MCF 10A (cell line): ENCODE results near the gene REEP6. TPM values are rescaled to one million over a fixed set of nuclear protein-coding genes. Genes with fewer than 3 reads are reported as not detected.

ENCODE experiments used
- BruUV-seq: library from RNA; stranded (reverse); fragments of 400-500 nt; replicated peaks from 2 replicates; lab custom pipeline; 2021; lab: Mats Ljungman, UMichigan
- CTCF ChIA-PET: fragments of 300-600 bp; sonication (Branson Sonifier 250); formaldehyde crosslinking; extraction: SDS; loops from one replicate; lab custom pipeline; 2021; ENCODE audit warnings: antibody characterized with exemption, inconsistent platforms; lab: Yijun Ruan, JAX
- POLR2A ChIA-PET: fragments of 300-600, 350-650 bp; sonication (Branson Sonifier 250); formaldehyde crosslinking; extraction: SDS; loops from one replicate; lab custom pipeline; 2020; ENCODE audit warnings: antibody characterized with exemption, inconsistent platforms; lab: Yijun Ruan, JAX
- DNase-seq: peaks from one replicate; pipeline ENCODE4 v3.0.0-alpha.2; 2018; ENCODE audit not compliant: unreplicated experiment
- H3K27ac Mint-ChIP-seq: one replicate; pipeline ENCODE4 v1.8.0; 2022; ENCODE audit warnings: mild to moderate bottlenecking, low read depth, mixed read lengths; ENCODE audit not compliant: unreplicated experiment
- H3K27me3 Mint-ChIP-seq: one replicate; pipeline ENCODE4 v1.8.0; 2022; ENCODE audit warnings: mixed read lengths; ENCODE audit not compliant: insufficient read depth, unreplicated experiment
- H3K36me3 Mint-ChIP-seq: one replicate; pipeline ENCODE4 v1.8.0; 2022; ENCODE audit warnings: mild to moderate bottlenecking, moderate library complexity, mixed read lengths; ENCODE audit not compliant: insufficient read depth, unreplicated experiment
- H3K4me1 Mint-ChIP-seq: one replicate; pipeline ENCODE4 v1.8.0; 2022; ENCODE audit warnings: mixed read lengths; ENCODE audit not compliant: insufficient read depth, unreplicated experiment
- H3K4me3 Mint-ChIP-seq: one replicate; pipeline ENCODE4 v1.8.0; 2022; ENCODE audit warnings: mild to moderate bottlenecking, moderate library complexity, mixed read lengths; ENCODE audit not compliant: unreplicated experiment
- H3K9me3 Mint-ChIP-seq: one replicate; pipeline ENCODE4 v1.8.0; 2022; ENCODE audit warnings: mixed read lengths; ENCODE audit not compliant: unreplicated experiment
- intact Hi-C: fragments of 100-400 bp; cut with micrococcal nuclease; formaldehyde crosslinking; loops from 2 replicates; pipeline ENCODE4 v1.14.1; 2022
- total RNA-seq: library from RNA; stranded (reverse); gene quantifications from 2 replicates; pipeline ENCODE4 v1.2.3, GENCODE V29; 2022
- TF ChIP-seq, protein P1 (sequence below): fragments of 200-600 bp; IDR thresholded peaks from one replicate; pipeline ENCODE4 v1.8.0; 2022; ENCODE audit warnings: antibody characterized with exemption, mild to moderate bottlenecking; ENCODE audit not compliant: unreplicated experiment

REEP6 gene
- total RNA-seq, 1 experiment from 2014 or later, result 3.8 TPM

DNA sequence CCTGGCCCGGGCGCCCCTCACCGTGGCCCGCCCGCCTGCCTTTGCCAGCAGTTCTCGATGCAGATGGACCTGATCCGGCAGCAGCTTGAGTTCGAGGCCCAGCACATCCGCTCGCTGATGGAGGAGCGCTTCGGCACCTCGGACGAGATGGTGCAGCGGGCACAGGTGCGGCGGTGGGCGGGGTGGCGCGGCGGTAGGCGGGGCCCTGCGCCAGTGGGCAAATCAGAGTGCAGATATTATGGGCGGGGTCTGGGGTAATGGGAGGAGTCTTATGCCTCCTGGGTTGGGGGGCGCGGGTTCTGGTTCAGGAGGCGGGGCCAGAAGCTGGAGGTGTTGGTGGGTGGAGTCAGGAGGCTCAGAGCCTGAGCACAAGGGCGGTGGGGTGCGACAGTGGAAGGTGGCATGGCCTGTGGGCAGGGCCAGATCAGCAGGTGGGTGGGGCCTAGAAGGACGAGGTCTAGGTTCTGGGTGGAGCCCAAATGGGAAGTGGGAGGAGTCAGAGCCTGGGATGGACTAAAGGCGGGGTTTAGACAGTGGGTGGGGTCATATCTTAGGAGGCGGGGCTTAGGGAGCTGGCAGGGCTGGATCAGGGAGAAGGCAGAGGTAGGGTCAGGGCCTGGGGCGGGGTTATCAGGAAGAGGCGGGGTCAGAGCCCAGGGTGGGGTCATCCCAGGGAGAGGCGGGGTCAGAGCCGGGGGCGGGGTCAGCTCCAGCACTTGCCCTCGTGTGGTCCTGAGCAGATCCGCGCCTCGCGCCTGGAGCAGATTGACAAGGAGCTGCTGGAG is 35.5 kb upstream of the REEP6 start:
- H3K4me1 Mint-ChIP-seq, result no peaks in the 10 kb centered on the region
- TF ChIP-seq, protein P1, sequence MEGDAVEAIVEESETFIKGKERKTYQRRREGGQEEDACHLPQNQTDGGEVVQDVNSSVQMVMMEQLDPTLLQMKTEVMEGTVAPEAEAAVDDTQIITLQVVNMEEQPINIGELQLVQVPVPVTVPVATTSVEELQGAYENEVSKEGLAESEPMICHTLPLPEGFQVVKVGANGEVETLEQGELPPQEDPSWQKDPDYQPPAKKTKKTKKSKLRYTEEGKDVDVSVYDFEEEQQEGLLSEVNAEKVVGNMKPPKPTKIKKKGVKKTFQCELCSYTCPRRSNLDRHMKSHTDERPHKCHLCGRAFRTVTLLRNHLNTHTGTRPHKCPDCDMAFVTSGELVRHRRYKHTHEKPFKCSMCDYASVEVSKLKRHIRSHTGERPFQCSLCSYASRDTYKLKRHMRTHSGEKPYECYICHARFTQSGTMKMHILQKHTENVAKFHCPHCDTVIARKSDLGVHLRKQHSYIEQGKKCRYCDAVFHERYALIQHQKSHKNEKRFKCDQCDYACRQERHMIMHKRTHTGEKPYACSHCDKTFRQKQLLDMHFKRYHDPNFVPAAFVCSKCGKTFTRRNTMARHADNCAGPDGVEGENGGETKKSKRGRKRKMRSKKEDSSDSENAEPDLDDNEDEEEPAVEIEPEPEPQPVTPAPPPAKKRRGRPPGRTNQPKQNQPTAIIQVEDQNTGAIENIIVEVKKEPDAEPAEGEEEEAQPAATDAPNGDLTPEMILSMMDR, result no peak
- peaks cover 10% of the 10 kb centered on the region for H3K27me3 Mint-ChIP-seq
- peak; percentile 94 for DNase-seq
- H3K4me3 Mint-ChIP-seq, result peak overlapping the region; percentile 47
- ChIA-PET CTCF (interaction anchor here (0.6 to 1.0 kb wide), 3 partner anchors 16 to 217 kb away, joined by 3 to 4 read pairs (median 3); no protein-coding TSS in a partner anchor), POLR2A (interaction anchor here (0.7 to 1.3 kb wide), 2 partner anchors 17 to 19 kb away, joined by 3 read pairs; no protein-coding TSS in a partner anchor)
- intact Hi-C loops, result no loop called here
- H3K9me3 Mint-ChIP-seq, result no peaks in the 10 kb centered on the region
- peaks cover 17% of the 10 kb centered on the region for H3K36me3 Mint-ChIP-seq
- no TSS peak for BruUV-seq
- H3K27ac Mint-ChIP-seq, result no peak overlapping the region

- CTCF ChIA-PET, result interaction anchor here (0.6 to 1.0 kb wide), 2 partner anchors 17 to 167 kb away, joined by 3 to 4 read pairs; no protein-coding TSS in a partner anchor
Measured at GRCh38 chr19:1456121-1456900, 34.7 kb upstream of the REEP6 start.

GRCh38 chr19:1457031-1457739 is 33.8 kb upstream of the REEP6 start:
- H3K9me3 Mint-ChIP-seq, result no peaks in the 10 kb centered on the region
- H3K4me3 Mint-ChIP-seq, result no peak overlapping the region
- ChIA-PET CTCF (interaction anchor here (0.5 to 2.2 kb wide), 2 partner anchors 21 kb away, joined by 3 to 8 read pairs; no protein-coding TSS in a partner anchor), POLR2A (interaction anchor here (0.7 to 1.0 kb wide), 2 partner anchors 8 to 11 kb away, joined by 3 to 4 read pairs; no protein-coding TSS in a partner anchor)
- no peaks in the 10 kb centered on the region for H3K4me1 Mint-ChIP-seq
- no peak overlapping the region for H3K27ac Mint-ChIP-seq
- no TSS peak for BruUV-seq
- no peaks in the 10 kb centered on the region for H3K27me3 Mint-ChIP-seq
- TF ChIP-seq, protein P1, result no peak
- H3K36me3 Mint-ChIP-seq, result peaks cover 11% of the 10 kb centered on the region
- intact Hi-C loops, result no loop called here
- no peak for DNase-seq

More at GRCh38 chr19:1456121-1456900, 34.7 kb upstream of the REEP6 start:
- POLR2A ChIA-PET, result interaction anchor here (0.7 to 1.3 kb wide), 2 partner anchors 16 to 19 kb away, joined by 3 read pairs; no protein-coding TSS in a partner anchor
- H3K4me1 Mint-ChIP-seq, result no peaks in the 10 kb centered on the region
- intact Hi-C loops, result no loop called here
- H3K4me3 Mint-ChIP-seq, result no peak overlapping the region
- DNase-seq, result no peak
- peaks cover 11% of the 10 kb centered on the region for H3K36me3 Mint-ChIP-seq
- no peaks in the 10 kb centered on the region for H3K9me3 Mint-ChIP-seq
- TF ChIP-seq, protein P1, result no peak
- H3K27ac Mint-ChIP-seq, result no peak overlapping the region
- peaks cover 2% of the 10 kb centered on the region for H3K27me3 Mint-ChIP-seq
- no TSS peak for BruUV-seq
